DND-41 (cell line): ENCODE data around the gene PIK3R2.

Experiments
- ATAC-seq: fragments of 200-7000 bp; cut with Tn5 transposase; 3 replicates; pipeline ENCODE4 v1.9.1; 2021; ENCODE audit warnings: low read depth; ENCODE audit not compliant: insufficient read depth
- DNase-seq: peaks from one replicate; pipeline ENCODE4 v3.0.0-alpha.2; 2020
- H2AFZ ChIP-seq: 2 replicates; pipeline ENCODE4 v1.6.0; 2012; ENCODE audit warnings: low read depth, low read length
- H3K27ac ChIP-seq: 2 replicates; pipeline ENCODE4 v1.5.1; 2012; ENCODE audit warnings: low read length, inconsistent platforms
- H3K27me3 ChIP-seq: fragments of 200-600 bp; sonication (generic); 2 replicates; pipeline ENCODE4 v1.6.0; 2012; ENCODE audit warnings: low read length, mild to moderate bottlenecking, inconsistent platforms; ENCODE audit not compliant: insufficient read depth, poor library complexity
- H3K36me3 ChIP-seq: 2 replicates; pipeline ENCODE4 v1.5.1; 2012; ENCODE audit warnings: low read length, inconsistent platforms; ENCODE audit not compliant: insufficient read depth
- H3K4me1 ChIP-seq: 2 replicates; pipeline ENCODE4 v1.5.1; 2012; ENCODE audit warnings: mild to moderate bottlenecking, low read length; ENCODE audit not compliant: insufficient read depth
- H3K4me2 ChIP-seq: 2 replicates; pipeline ENCODE4 v1.6.0; 2012; ENCODE audit warnings: mild to moderate bottlenecking, moderate library complexity, low read length, inconsistent platforms; ENCODE audit not compliant: insufficient read depth
- H3K4me3 ChIP-seq, 2 experiments: fragments of 200-600 bp in 1 of 2; shearing (Covaris generic) in 1 of 2; 2 replicates each; pipeline ENCODE4 v1.5.1; 2012 to 2016; ENCODE audit warnings: inconsistent platforms in 2 of 2, low read length in 2 of 2, mild to moderate bottlenecking in 2 of 2, low read depth in 1 of 2, moderate library complexity in 1 of 2
- H3K79me2 ChIP-seq: 2 replicates; pipeline ENCODE4 v1.6.0; 2012; ENCODE audit warnings: low read length, inconsistent platforms; ENCODE audit not compliant: insufficient read depth
- H3K9ac ChIP-seq: 2 replicates; pipeline ENCODE4 v1.6.0; 2012; ENCODE audit warnings: low read depth, mild to moderate bottlenecking, inconsistent platforms, low read length, moderate library complexity
- H3K9me3 ChIP-seq: 2 replicates; pipeline ENCODE4 v1.5.1; 2012; ENCODE audit warnings: low read length, moderate library complexity, mild to moderate bottlenecking, inconsistent platforms; ENCODE audit not compliant: insufficient read depth, severe bottlenecking
- H4K20me1 ChIP-seq: 2 replicates; pipeline ENCODE4 v1.6.0; 2012; ENCODE audit warnings: low read length; ENCODE audit not compliant: insufficient read depth
- EZH2 ChIP-seq: IDR thresholded peaks from 3 replicates; pipeline ENCODE4 v1.6.1; 2012; ENCODE audit warnings: borderline replicate concordance, low read depth, mild to moderate bottlenecking, moderate library complexity, low read length, inconsistent platforms; ENCODE audit not compliant: severe bottlenecking
- TF ChIP-seq, protein P1 (sequence below): IDR thresholded peaks from 2 replicates; pipeline ENCODE4 v1.5.1; 2012; ENCODE audit warnings: borderline replicate concordance, low read length, moderate library complexity, mild to moderate bottlenecking; ENCODE audit not compliant: poor library complexity, severe bottlenecking; ENCODE audit errors: extremely low read depth

PIK3R2 gene

DNA sequence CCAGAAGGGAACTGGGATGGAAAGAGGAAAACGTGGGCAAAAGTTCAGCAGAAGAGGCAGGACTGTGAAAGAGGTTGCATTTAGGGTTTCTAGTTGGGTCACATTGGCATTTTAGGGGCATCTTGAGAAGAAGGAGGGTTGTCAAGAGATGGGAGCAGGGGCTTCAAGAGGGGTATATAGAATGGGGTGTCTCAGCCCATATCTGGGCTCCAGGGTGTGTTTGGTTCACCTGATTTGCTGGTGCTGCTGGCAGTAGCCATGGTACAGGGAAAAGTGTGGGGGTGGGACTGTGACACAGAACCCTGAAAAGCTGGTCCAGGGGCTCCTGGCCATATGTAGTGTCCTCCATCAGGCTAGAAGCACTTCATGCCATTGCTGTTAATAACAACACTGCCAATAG lies 32.8 kb upstream of the PIK3R2 start:
- Histone ChIP-seq H3K4me3 (no peak overlapping the region), H3K9ac (no peak overlapping the region), H2AFZ (no peak overlapping the region), H3K4me2 (no peak overlapping the region), H3K27me3 (no peaks in the 10 kb centered on the region), H3K79me2 (no peaks in the 10 kb centered on the region), H3K27ac (no peak overlapping the region), H3K4me1 (peaks cover 28% of the 10 kb centered on the region), H3K9me3 (no peaks in the 10 kb centered on the region), H3K36me3 (no peaks in the 10 kb centered on the region; the same call in 1 of the 2 replicates), H4K20me1 (peaks cover 3% of the 10 kb centered on the region; the same call in 1 of the 2 replicates)
- no peak for ATAC-seq
- TF ChIP-seq, protein P1, sequence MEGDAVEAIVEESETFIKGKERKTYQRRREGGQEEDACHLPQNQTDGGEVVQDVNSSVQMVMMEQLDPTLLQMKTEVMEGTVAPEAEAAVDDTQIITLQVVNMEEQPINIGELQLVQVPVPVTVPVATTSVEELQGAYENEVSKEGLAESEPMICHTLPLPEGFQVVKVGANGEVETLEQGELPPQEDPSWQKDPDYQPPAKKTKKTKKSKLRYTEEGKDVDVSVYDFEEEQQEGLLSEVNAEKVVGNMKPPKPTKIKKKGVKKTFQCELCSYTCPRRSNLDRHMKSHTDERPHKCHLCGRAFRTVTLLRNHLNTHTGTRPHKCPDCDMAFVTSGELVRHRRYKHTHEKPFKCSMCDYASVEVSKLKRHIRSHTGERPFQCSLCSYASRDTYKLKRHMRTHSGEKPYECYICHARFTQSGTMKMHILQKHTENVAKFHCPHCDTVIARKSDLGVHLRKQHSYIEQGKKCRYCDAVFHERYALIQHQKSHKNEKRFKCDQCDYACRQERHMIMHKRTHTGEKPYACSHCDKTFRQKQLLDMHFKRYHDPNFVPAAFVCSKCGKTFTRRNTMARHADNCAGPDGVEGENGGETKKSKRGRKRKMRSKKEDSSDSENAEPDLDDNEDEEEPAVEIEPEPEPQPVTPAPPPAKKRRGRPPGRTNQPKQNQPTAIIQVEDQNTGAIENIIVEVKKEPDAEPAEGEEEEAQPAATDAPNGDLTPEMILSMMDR: no peak
- no peak for TF ChIP-seq EZH2
- DNase-seq: no peak

DNA sequence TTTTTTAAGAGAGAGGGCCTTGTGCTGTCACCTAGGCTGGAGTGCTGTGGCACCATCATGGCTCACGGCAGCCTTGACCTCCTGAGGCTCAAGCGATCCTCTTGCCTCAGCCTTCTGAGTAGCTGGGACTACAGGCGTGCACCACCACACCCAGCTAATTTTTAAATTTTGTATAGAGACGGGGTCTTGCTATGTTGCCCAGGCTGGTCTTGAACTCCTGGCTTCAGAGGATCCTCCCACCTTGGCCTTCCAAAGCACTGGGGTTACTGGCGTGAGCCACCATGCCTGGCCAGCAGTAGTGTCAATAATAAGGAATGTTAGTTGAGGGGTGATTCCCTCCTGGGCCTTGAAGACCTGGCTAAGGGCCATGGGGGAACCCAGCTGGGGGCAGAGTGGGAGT lies 31.8 kb upstream of the PIK3R2 start:
- Histone ChIP-seq H2AFZ (no peak overlapping the region), H3K4me2 (no peak overlapping the region), H3K9me3 (no peaks in the 10 kb centered on the region), H3K4me3 (no peak overlapping the region), H3K36me3 (no peaks in the 10 kb centered on the region; the same call in 1 of the 2 replicates), H3K79me2 (no peaks in the 10 kb centered on the region), H3K9ac (no peak overlapping the region), H3K27ac (no peak overlapping the region), H3K27me3 (no peaks in the 10 kb centered on the region), H4K20me1 (peaks cover 3% of the 10 kb centered on the region; the same call in 1 of the 2 replicates), H3K4me1 (peaks cover 28% of the 10 kb centered on the region)
- TF ChIP-seq, protein P1: no peak
- TF ChIP-seq EZH2: no peak
- no peak for ATAC-seq
- DNase-seq: no peak

DNA sequence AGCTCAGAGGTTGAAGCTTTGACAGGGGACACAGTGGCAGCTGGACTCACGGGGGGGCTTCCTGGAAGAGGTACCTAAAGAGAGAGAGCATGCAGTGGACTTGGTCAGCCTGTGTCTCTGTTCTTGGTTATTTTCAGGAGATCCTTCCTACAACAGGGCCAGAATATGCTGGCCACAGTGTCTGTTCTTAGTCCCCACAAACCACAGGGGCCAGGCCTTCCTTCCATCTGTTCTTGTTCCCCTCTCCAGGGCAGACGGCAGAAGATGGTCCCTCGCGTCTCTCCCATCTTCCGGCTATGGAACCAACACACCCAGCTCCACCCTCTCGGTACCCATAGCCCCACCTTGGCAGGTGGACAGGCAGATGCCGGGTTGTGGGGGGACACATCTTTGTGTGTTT lies 30.5 kb upstream of the PIK3R2 start:
- Histone ChIP-seq H3K36me3 (no peaks in the 10 kb centered on the region; the same call in 1 of the 2 replicates), H3K9me3 (no peaks in the 10 kb centered on the region), H3K27ac (no peak overlapping the region), H4K20me1 (peaks cover 3% of the 10 kb centered on the region; the same call in 1 of the 2 replicates), H2AFZ (no peak overlapping the region), H3K4me2 (no peak overlapping the region), H3K9ac (no peak overlapping the region), H3K4me1 (peaks cover 22% of the 10 kb centered on the region), H3K4me3 (no peak overlapping the region), H3K79me2 (no peaks in the 10 kb centered on the region), H3K27me3 (no peaks in the 10 kb centered on the region)
- no peak for ATAC-seq
- TF ChIP-seq, protein P1: no peak
- TF ChIP-seq EZH2: no peak
- DNase-seq: no peak
